HEK293 (cell line): ENCODE data around the gene CALHM3.

Experiments
- GLI4 ChIP-seq: fragments of 450-650 bp; formaldehyde crosslinking; IDR thresholded peaks from 2 replicates; pipeline ENCODE4 v1.5.1; 2016; ENCODE audit warnings: missing biosample characterization, missing genetic modification characterization
- HOXD13 ChIP-seq: sonication (generic); formaldehyde crosslinking; IDR thresholded peaks from 2 replicates; pipeline ENCODE4 v1.8.0; 2022; ENCODE audit warnings: missing genetic modification reagents, borderline replicate concordance
- PATZ1 ChIP-seq: fragments of 450-650 bp; formaldehyde crosslinking; IDR thresholded peaks from 2 replicates; pipeline ENCODE4 v1.5.1; 2016; ENCODE audit warnings: missing biosample characterization, missing genetic modification characterization
- TSHZ1 ChIP-seq: fragments of 450-650 bp; formaldehyde crosslinking; IDR thresholded peaks from 2 replicates; pipeline ENCODE4 v1.5.1; 2016; ENCODE audit warnings: missing biosample characterization, missing genetic modification characterization, borderline replicate concordance
- WT1 ChIP-seq: fragments of 450-650 bp; formaldehyde crosslinking; IDR thresholded peaks from 2 replicates; pipeline ENCODE4 v1.5.1; 2016; ENCODE audit warnings: missing biosample characterization, missing genetic modification characterization
- ZBTB11 ChIP-seq: fragments of 450-650 bp; formaldehyde crosslinking; conservative IDR thresholded peaks from 2 replicates; pipeline ENCODE4 v1.5.1; 2016; ENCODE audit warnings: low read depth, missing biosample characterization, missing genetic modification characterization
- ZFP3 ChIP-seq: fragments of 450-650 bp; formaldehyde crosslinking; IDR thresholded peaks from 2 replicates; pipeline ENCODE4 v1.5.1; 2016; ENCODE audit warnings: low read depth, missing biosample characterization, missing genetic modification characterization
- ZNF114 ChIP-seq: fragments of 450-650 bp; formaldehyde crosslinking; IDR thresholded peaks from 2 replicates; pipeline ENCODE4 v1.5.0; 2017; ENCODE audit warnings: missing biosample characterization, missing genetic modification characterization
- ZNF146 ChIP-seq: fragments of 450-650 bp; formaldehyde crosslinking; IDR thresholded peaks from 2 replicates; pipeline ENCODE4 v1.5.1; 2016; ENCODE audit warnings: missing biosample characterization, missing genetic modification characterization
- ZNF157 ChIP-seq: fragments of 450-650 bp; formaldehyde crosslinking; IDR thresholded peaks from 2 replicates; pipeline ENCODE4 v1.5.1; 2016; ENCODE audit warnings: missing biosample characterization, missing genetic modification characterization
- ZNF175 ChIP-seq: fragments of 450-650 bp; formaldehyde crosslinking; IDR thresholded peaks from 2 replicates; pipeline ENCODE4 v1.5.1; 2016; ENCODE audit warnings: missing biosample characterization, missing genetic modification characterization
- ZNF19 ChIP-seq: fragments of 450-650 bp; formaldehyde crosslinking; IDR thresholded peaks from 2 replicates; pipeline ENCODE4; 2016; ENCODE audit warnings: missing biosample characterization, missing genetic modification characterization, low read depth
- ZNF214 ChIP-seq: fragments of 450-650 bp; formaldehyde crosslinking; IDR thresholded peaks from 2 replicates; pipeline ENCODE4 v1.5.1; 2017; ENCODE audit warnings: missing biosample characterization, mild to moderate bottlenecking, missing genetic modification characterization, borderline replicate concordance
- ZNF24 ChIP-seq: fragments of 450-650 bp; formaldehyde crosslinking; IDR thresholded peaks from 2 replicates; pipeline ENCODE4 v1.5.1; 2016; ENCODE audit warnings: missing biosample characterization, missing genetic modification characterization
- ZNF248 ChIP-seq: fragments of 450-650 bp; formaldehyde crosslinking; IDR thresholded peaks from 2 replicates; pipeline ENCODE4 v1.5.1; 2017; ENCODE audit warnings: missing biosample characterization, missing genetic modification characterization
- ZNF266 ChIP-seq: fragments of 450-650 bp; formaldehyde crosslinking; IDR thresholded peaks from 2 replicates; pipeline ENCODE4 v1.5.1; 2016; ENCODE audit warnings: missing biosample characterization, missing genetic modification characterization, low read depth
- ZNF350 ChIP-seq: fragments of 450-650 bp; formaldehyde crosslinking; IDR thresholded peaks from 2 replicates; pipeline ENCODE4 v1.5.0; 2017; ENCODE audit warnings: missing biosample characterization, mild to moderate bottlenecking, missing genetic modification characterization
- ZNF366 ChIP-seq: fragments of 450-650 bp; formaldehyde crosslinking; conservative IDR thresholded peaks from 2 replicates; pipeline ENCODE4 v1.5.1; 2016; ENCODE audit warnings: missing biosample characterization, missing genetic modification characterization
- ZNF398 ChIP-seq: fragments of 450-650 bp; formaldehyde crosslinking; IDR thresholded peaks from 2 replicates; pipeline ENCODE4 v1.5.1; 2017; ENCODE audit warnings: missing biosample characterization, missing genetic modification characterization
- ZNF426 ChIP-seq: fragments of 450-650 bp; formaldehyde crosslinking; IDR thresholded peaks from 2 replicates; pipeline ENCODE4 v1.5.1; 2017; ENCODE audit warnings: missing biosample characterization, missing genetic modification characterization, mild to moderate bottlenecking, inconsistent platforms, moderate library complexity
- ZNF513 ChIP-seq: fragments of 450-650 bp; IDR thresholded peaks from 2 replicates; pipeline ENCODE4 v1.5.1; 2018; ENCODE audit warnings: missing biosample characterization, missing genetic modification characterization
- ZNF521 ChIP-seq: fragments of 450-650 bp; formaldehyde crosslinking; IDR thresholded peaks from 2 replicates; pipeline ENCODE4 v1.5.1; 2017; ENCODE audit warnings: missing biosample characterization, mild to moderate bottlenecking, missing genetic modification characterization
- ZNF529 ChIP-seq: fragments of 450-650 bp; formaldehyde crosslinking; IDR thresholded peaks from 2 replicates; pipeline ENCODE4 v1.5.1; 2017; ENCODE audit warnings: missing genetic modification characterization, missing biosample characterization; ENCODE audit not compliant: insufficient replicate concordance
- ZNF549 ChIP-seq: fragments of 450-650 bp; IDR thresholded peaks from 2 replicates; pipeline ENCODE4 v1.5.1; 2018; ENCODE audit warnings: missing biosample characterization, missing genetic modification characterization, mild to moderate bottlenecking, inconsistent platforms, moderate library complexity
- ZNF707 ChIP-seq: fragments of 450-650 bp; formaldehyde crosslinking; IDR thresholded peaks from 2 replicates; pipeline ENCODE4 v1.5.1; 2016; ENCODE audit warnings: missing biosample characterization, missing genetic modification characterization
- ZNF747 ChIP-seq: fragments of 450-650 bp; formaldehyde crosslinking; IDR thresholded peaks from 2 replicates; pipeline ENCODE4 v1.5.1; 2016; ENCODE audit warnings: missing biosample characterization, missing genetic modification characterization
- ZNF785 ChIP-seq: fragments of 450-650 bp; formaldehyde crosslinking; IDR thresholded peaks from 2 replicates; pipeline ENCODE4 v1.5.1; 2016; ENCODE audit warnings: missing biosample characterization, missing genetic modification characterization

Gene CALHM3

GRCh38 chr10:103493916-103494877, 15.2 kb upstream of the CALHM3 start (continued):
- 0 out of 2 replicates have a peak, but pooled peaks have one; percentile 29 for TF ChIP-seq WT1 (tag by site-specific recombination)
- TF ChIP-seq HOXD13 (CRISPR knock-in tag) = no peak
- TF ChIP-seq ZNF350 (tag by site-specific recombination) = no peak
- TF ChIP-seq ZNF214 (tag by site-specific recombination) = no peak
- TF ChIP-seq ZNF157 (tag by site-specific recombination) = no peak
- TF ChIP-seq GLI4 (tag by site-specific recombination) = no peak
- TF ChIP-seq ZNF513 (tag by site-specific recombination) = no peak
- no peak for TF ChIP-seq TSHZ1 (tag by site-specific recombination)
- TF ChIP-seq ZNF248 = no peak
- no peak for TF ChIP-seq ZNF146
- TF ChIP-seq ZNF785 = no peak
- TF ChIP-seq ZNF19 (tag by site-specific recombination) = no peak
- TF ChIP-seq ZNF398 = 0 out of 2 replicates have a peak, but pooled peaks have one; percentile 38
- no peak for TF ChIP-seq ZBTB11 (tag by site-specific recombination)
- peak; percentile 91 for TF ChIP-seq PATZ1
- TF ChIP-seq ZNF529 (tag by site-specific recombination) = no peak
- TF ChIP-seq ZNF707 (tag by site-specific recombination) = no peak
- TF ChIP-seq ZFP3 (tag by site-specific recombination) = no peak
- TF ChIP-seq ZNF426 (tag by site-specific recombination) = no peak
- no peak for TF ChIP-seq ZNF747 (tag by site-specific recombination)
- TF ChIP-seq ZNF175 = no peak
- no peak for TF ChIP-seq ZNF24 (tag by site-specific recombination)
- TF ChIP-seq ZNF521 (tag by site-specific recombination) = no peak
- no peak for TF ChIP-seq ZNF114 (tag by site-specific recombination)
- no peak for TF ChIP-seq ZNF549 (tag by site-specific recombination)
- TF ChIP-seq ZNF266 (tag by site-specific recombination) = no peak
- TF ChIP-seq ZNF366 (tag by site-specific recombination) = peak; percentile 31; the same call in 1 of the 2 replicates
